Activated B cell treated with CpG ODN at 0.5 μM for 24 hours (primary cell): ENCODE results near the gene ABHD4. TPM values are rescaled to one million over a fixed set of nuclear protein-coding genes. Genes with fewer than 3 reads are reported as not detected.
"Not testable (repeated sequence)": the region's sequence is repeated elsewhere in the genome, so short reads cannot be mapped to it uniquely, and the experiment has no call there.

Experiments
- ATAC-seq: fragments of 200-7000 bp; cut with Tn5 transposase; one replicate; pipeline ENCODE4 v1.10.0; 2021; ENCODE audit warnings: low read depth, mild to moderate bottlenecking, moderate library complexity
- CTCF ChIA-PET: fragments of 350-600 bp; sonication (Branson Sonifier 250); formaldehyde crosslinking; loops from one replicate; lab custom pipeline; 2021; ENCODE audit warnings: antibody characterized with exemption; lab: Charles Lee
- POLR2A ChIA-PET: fragments of 350-600 bp; sonication (Branson Sonifier 250); formaldehyde crosslinking; loops from one replicate; lab custom pipeline; 2021; ENCODE audit warnings: antibody characterized with exemption; lab: Charles Lee
- DNase-seq: peaks from one replicate; pipeline ENCODE4 v3.0.0; 2022
- H3K27ac Mint-ChIP-seq: one replicate; pipeline ENCODE4 v1.8.0; 2020; ENCODE audit warnings: mixed read lengths
- H3K27me3 Mint-ChIP-seq: one replicate; pipeline ENCODE4 v1.8.0; 2021; ENCODE audit warnings: mixed read lengths
- H3K36me3 Mint-ChIP-seq: one replicate; pipeline ENCODE4 v1.8.0; 2021; ENCODE audit warnings: low read depth, mixed read lengths
- H3K4me1 Mint-ChIP-seq: one replicate; pipeline ENCODE4 v1.8.0; 2021; ENCODE audit warnings: mixed read lengths
- H3K4me3 Mint-ChIP-seq: one replicate; pipeline ENCODE4 v1.8.0; 2020; ENCODE audit warnings: mild to moderate bottlenecking, mixed read lengths
- H3K9me3 Mint-ChIP-seq: one replicate; pipeline ENCODE4 v1.8.0; 2020; ENCODE audit warnings: mixed read lengths
- CTCF ChIP-seq: fragments of 200-600 bp; IDR thresholded peaks from one replicate; pipeline ENCODE4 v1.8.0; 2022; ENCODE audit warnings: antibody characterized with exemption, mild to moderate bottlenecking
- intact Hi-C: fragments of 100-400 bp; cut with micrococcal nuclease; formaldehyde crosslinking; loops from one replicate; pipeline ENCODE4 v1.15.1; 2024
- total RNA-seq: library from RNA; stranded (reverse); gene quantifications from 2 replicates; pipeline ENCODE4 v1.2.3, GENCODE V29; 2022

ABHD4 gene
- total RNA-seq, 1 donor from 2014 or later, result 12.1 TPM

- DNase-seq (no peak), ATAC-seq (no peak)
- Mint-ChIP-seq H3K4me1 (peaks cover 28% of the 10 kb centered on the region), H3K36me3 (peaks cover 46% of the 10 kb centered on the region), H3K9me3 (no peaks in the 10 kb centered on the region), H3K27ac (no peak overlapping the region), H3K27me3 (no peaks in the 10 kb centered on the region), H3K4me3 (no peak overlapping the region)
- intact Hi-C loops, result loop anchor here (2.0 kb wide), 1 partner anchor 128 kb away; no protein-coding TSS in a partner anchor
- TF ChIP-seq CTCF, result no peak
- CTCF ChIA-PET, result no interaction called here
- POLR2A ChIA-PET, result no interaction called here
Observed at GRCh38 chr14:22579236-22579635, 18.9 kb upstream of the ABHD4 start.

- TF ChIP-seq CTCF, result no peak
- ATAC-seq (no peak), DNase-seq (no peak)
- Mint-ChIP-seq H3K9me3 (no peaks in the 10 kb centered on the region), H3K27me3 (no peaks in the 10 kb centered on the region), H3K36me3 (peaks cover 43% of the 10 kb centered on the region), H3K27ac (no peak overlapping the region), H3K4me3 (no peak overlapping the region), H3K4me1 (peaks cover 35% of the 10 kb centered on the region)
- POLR2A ChIA-PET, result no interaction called here
- CTCF ChIA-PET, result no interaction called here
- intact Hi-C loops, result loop anchor here (2.0 to 10.0 kb wide), 2 partner anchors 127 to 1275 kb away; no protein-coding TSS in a partner anchor
Observed at GRCh38 chr14:22579881-22580280, 18.2 kb upstream of the ABHD4 start.

- TF ChIP-seq CTCF, result no peak
- peaks cover 42% of the 10 kb centered on the region for H3K4me1 Mint-ChIP-seq
- CTCF ChIA-PET, result no interaction called here
- POLR2A ChIA-PET, result no interaction called here
- H3K4me3 Mint-ChIP-seq, result no peak overlapping the region
- intact Hi-C loops, result loop anchor here (10.0 kb wide), 1 partner anchor 1276 kb away; no protein-coding TSS in a partner anchor
- no peak overlapping the region for H3K27ac Mint-ChIP-seq
- ATAC-seq (no peak), DNase-seq (no peak)
- no peaks in the 10 kb centered on the region for H3K9me3 Mint-ChIP-seq
- H3K36me3 Mint-ChIP-seq, result peaks cover 43% of the 10 kb centered on the region
- H3K27me3 Mint-ChIP-seq, result no peaks in the 10 kb centered on the region
Observed at GRCh38 chr14:22580625-22581024, 17.5 kb upstream of the ABHD4 start.

GRCh38 chr14:22583994-22584393 is 14.1 kb upstream of the ABHD4 start:
- Mint-ChIP-seq H3K27me3 (no peaks in the 10 kb centered on the region), H3K36me3 (peaks cover 46% of the 10 kb centered on the region), H3K9me3 (no peaks in the 10 kb centered on the region), H3K27ac (no peak overlapping the region), H3K4me1 (peaks cover 62% of the 10 kb centered on the region), H3K4me3 (no peak overlapping the region)
- ATAC-seq (no peak), DNase-seq (no peak)
- ChIA-PET CTCF (no interaction called here), POLR2A (interaction anchor here (0.6 kb wide), 1 partner anchor 63 kb away, joined by 6 read pairs; no protein-coding TSS in a partner anchor)
- intact Hi-C loops, result loop anchor here (10.0 kb wide), 1 partner anchor 1279 kb away; no protein-coding TSS in a partner anchor
- no peak for TF ChIP-seq CTCF

GRCh38 chr14:22587247-22587646 is 10.9 kb upstream of the ABHD4 start:
- ATAC-seq (no peak), DNase-seq (no peak)
- intact Hi-C loops, result loop anchor here (10.0 kb wide), 1 partner anchor 1282 kb away; no protein-coding TSS in a partner anchor
- H3K9me3 Mint-ChIP-seq, result no peaks in the 10 kb centered on the region
- H3K4me1 Mint-ChIP-seq, result peaks cover 73% of the 10 kb centered on the region
- peak overlapping the region; percentile 53 for H3K4me3 Mint-ChIP-seq
- H3K27me3 Mint-ChIP-seq, result no peaks in the 10 kb centered on the region
- no peak for TF ChIP-seq CTCF
- H3K36me3 Mint-ChIP-seq, result peaks cover 40% of the 10 kb centered on the region
- peak overlapping the region; percentile 24 for H3K27ac Mint-ChIP-seq
- ChIA-PET CTCF (interaction anchor here (1.3 kb wide), 1 partner anchor 265 kb away, joined by 4 read pairs; no protein-coding TSS in a partner anchor), POLR2A (no interaction called here)

GRCh38 chr14:22587677-22588422 is 10.2 kb upstream of the ABHD4 start:
- not testable (repeated sequence) for ATAC-seq, DNase-seq, H3K27me3 Mint-ChIP-seq, H3K9me3 Mint-ChIP-seq
- POLR2A ChIA-PET, result interaction anchor here (1.2 to 2.9 kb wide), 8 partner anchors 10 to 419 kb away, joined by 3 to 40 read pairs (median 13); partner anchors contain the start of genes ABHD4, LRP10 and OXA1L
- Mint-ChIP-seq H3K4me1 (peaks cover 70% of the 10 kb centered on the region), H3K4me3 (peak overlapping the region; percentile 99), H3K36me3 (peaks cover 39% of the 10 kb centered on the region), H3K27ac (peak overlapping the region; percentile 100)
- CTCF ChIA-PET, result interaction anchor here (1.3 to 5.0 kb wide), 4 partner anchors 11 to 312 kb away, joined by 4 to 41 read pairs (median 10); partner anchors contain the start of gene ABHD4
- intact Hi-C loops, result loop anchor here (2.0 to 10.0 kb wide), 3 partner anchors 419 to 1283 kb away; partner anchors contain the start of gene NGDN
